ENCODE data around the gene SH3GL1.
A peak's percentile ranks its signal among the peaks of the same experiment; 100 is the strongest.

The SH3GL1 gene

DNA sequence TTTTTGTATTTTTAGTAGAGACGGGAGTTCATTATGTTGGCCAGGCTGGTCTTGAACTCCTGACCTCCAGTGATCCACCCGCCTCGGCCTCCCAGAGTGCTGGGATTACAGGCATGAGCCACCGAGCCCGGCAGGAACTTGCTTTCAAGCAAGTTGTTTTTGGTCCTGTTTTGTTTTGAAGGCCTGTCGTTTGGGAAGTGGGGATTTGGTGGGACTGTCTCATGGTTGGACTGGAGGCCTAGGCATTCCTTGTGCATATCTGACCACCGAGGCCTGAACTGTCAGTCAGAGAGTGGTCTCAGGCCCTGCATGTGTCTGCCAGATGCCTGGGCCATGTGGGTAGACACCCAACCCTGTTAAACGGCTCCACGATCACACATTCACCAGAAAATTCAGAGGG, 30.9 kb upstream of the SH3GL1 start:
- peak; percentile 3; the same call in 1 of the 2 replicates for TF ChIP-seq POLR2A (IDR thresholded peaks at IDR 0.05; ENCODE audit: low read depth, low read length)
- no peak for TF ChIP-seq POLR2AphosphoS5 (IDR thresholded peaks at IDR 0.05; ENCODE audit: low read depth, low read length)
- TF ChIP-seq TAF1 (IDR thresholded peaks at IDR 0.05; ENCODE audit: borderline replicate concordance, low read depth, low read length) = no peak
- no peak for FAIRE-seq
- DNase-seq (ENCODE audit: insufficient read length) = no peak

DNA sequence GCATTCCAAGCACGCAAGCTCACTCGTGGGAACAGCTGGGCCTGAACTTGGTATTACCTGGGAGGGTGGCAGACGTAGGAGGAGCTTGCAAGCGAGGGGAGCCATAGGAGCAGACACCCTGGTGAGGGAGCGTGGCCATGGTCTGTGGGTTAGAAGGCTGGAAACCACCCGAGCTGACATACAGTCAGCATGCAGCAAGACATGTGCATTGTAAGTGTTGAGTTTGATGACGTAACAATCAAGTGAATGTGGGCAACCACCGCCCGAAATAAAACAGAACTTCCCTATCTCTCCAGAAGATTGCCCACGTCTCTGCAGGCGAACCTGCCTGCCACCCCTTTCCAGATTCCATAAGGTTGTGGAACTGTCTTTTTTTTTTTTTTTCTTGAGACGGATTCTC, 30.4 kb upstream of the SH3GL1 start:
- DNase-seq (ENCODE audit: insufficient read length) (no peak), FAIRE-seq (peak; percentile 62)

DNA sequence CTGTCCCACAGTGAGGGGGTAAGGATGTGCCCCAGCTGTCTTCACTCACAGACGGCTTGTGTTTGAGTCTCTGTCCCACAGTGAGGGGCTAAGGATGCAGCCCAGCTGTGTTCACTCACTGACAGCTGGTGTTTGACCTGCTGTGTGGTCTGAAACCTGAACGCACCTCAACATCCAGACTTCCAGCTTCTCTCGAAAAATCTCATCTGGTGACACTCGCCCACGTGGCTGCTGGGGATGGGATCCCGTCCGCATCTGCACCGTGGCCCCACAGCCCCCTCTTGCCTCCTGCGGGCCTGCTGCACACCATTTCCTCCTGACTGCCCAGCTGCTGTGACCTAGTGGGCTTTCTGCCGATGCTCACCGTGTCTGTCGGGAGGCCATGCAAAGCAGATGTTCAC, 29.4 kb upstream of the SH3GL1 start:
- TF ChIP-seq POLR2AphosphoS5 (IDR thresholded peaks at IDR 0.05; ENCODE audit: low read depth, low read length) (no peak), TAF1 (IDR thresholded peaks at IDR 0.05; ENCODE audit: borderline replicate concordance, low read depth, low read length) (no peak), POLR2A (IDR thresholded peaks at IDR 0.05; ENCODE audit: low read depth, low read length) (no peak)
- FAIRE-seq = no peak
- DNase-seq (ENCODE audit: insufficient read length) = no peak

More for the DNA sequence above, 30.4 kb upstream of the SH3GL1 start:
- TF ChIP-seq POLR2AphosphoS5 (IDR thresholded peaks at IDR 0.05; ENCODE audit: low read depth, low read length) (no peak), TAF1 (IDR thresholded peaks at IDR 0.05; ENCODE audit: borderline replicate concordance, low read depth, low read length) (no peak), POLR2A (IDR thresholded peaks at IDR 0.05; ENCODE audit: low read depth, low read length) (no peak)

DNA sequence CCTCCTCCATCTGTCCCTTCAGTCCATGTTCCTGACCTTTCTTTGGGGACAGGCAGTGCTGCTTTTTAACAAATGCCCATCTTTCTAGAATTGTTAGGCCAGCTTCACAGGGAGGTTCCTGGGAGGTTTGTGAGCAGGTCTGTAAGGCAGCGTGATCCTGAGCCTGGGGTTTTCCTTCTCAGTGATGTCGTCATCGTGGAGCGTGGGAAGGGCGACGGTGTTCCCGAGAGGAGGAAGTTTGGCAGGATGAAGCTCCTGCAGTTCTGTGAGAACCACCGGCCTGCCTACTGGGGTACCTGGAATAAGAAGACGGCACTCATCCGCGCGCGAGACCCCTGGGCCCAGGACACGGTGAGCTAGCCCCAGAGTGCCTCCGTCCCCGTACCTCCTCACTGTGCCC, 28.9 kb upstream of the SH3GL1 start:
- FAIRE-seq = no peak

DNA sequence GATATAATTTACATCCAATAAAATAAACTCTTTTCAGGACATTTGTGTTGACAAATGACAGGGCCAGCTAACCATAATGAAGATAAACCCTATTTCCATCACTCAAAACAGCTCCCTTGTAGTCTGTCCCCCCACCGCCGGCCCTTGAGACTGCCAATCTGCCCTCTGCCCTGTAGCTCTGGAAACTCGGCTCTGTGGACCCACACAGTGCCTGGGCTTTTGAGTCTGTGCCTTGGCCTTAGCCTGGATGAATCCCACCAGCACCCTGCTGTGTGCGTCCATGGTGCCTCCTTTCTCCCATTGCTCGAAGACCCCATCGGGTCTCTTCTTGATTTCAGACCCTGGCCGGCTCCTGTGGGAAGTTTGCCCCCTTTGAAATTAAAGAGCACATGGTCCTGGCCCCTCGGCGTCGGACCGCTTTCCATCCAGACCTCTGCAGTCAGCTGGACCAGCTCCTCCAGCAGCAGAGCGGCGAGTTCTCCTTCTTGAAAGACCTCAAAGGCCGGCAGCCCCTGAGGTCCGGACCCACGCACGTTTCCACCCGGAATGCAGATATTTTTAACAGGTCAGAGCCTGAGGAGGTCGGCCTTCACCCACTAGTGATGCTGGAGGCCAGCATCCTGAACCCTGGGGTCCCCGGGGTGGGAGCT, 28.1 kb upstream of the SH3GL1 start:
- FAIRE-seq (no peak), DNase-seq (ENCODE audit: insufficient read length) (no peak)
- TF ChIP-seq TAF1 (IDR thresholded peaks at IDR 0.05; ENCODE audit: borderline replicate concordance, low read depth, low read length) (no peak), POLR2AphosphoS5 (IDR thresholded peaks at IDR 0.05; ENCODE audit: low read depth, low read length) (no peak; the same call in 1 of the 2 replicates), POLR2A (IDR thresholded peaks at IDR 0.05; ENCODE audit: low read depth, low read length) (no peak)

More for the DNA sequence above, 28.9 kb upstream of the SH3GL1 start:
- no peak for TF ChIP-seq POLR2AphosphoS5 (IDR thresholded peaks at IDR 0.05; ENCODE audit: low read depth, low read length)
- no peak for TF ChIP-seq POLR2A (IDR thresholded peaks at IDR 0.05; ENCODE audit: low read depth, low read length)
- no peak for TF ChIP-seq TAF1 (IDR thresholded peaks at IDR 0.05; ENCODE audit: borderline replicate concordance, low read depth, low read length)
- no peak for DNase-seq (ENCODE audit: insufficient read length)

DNA sequence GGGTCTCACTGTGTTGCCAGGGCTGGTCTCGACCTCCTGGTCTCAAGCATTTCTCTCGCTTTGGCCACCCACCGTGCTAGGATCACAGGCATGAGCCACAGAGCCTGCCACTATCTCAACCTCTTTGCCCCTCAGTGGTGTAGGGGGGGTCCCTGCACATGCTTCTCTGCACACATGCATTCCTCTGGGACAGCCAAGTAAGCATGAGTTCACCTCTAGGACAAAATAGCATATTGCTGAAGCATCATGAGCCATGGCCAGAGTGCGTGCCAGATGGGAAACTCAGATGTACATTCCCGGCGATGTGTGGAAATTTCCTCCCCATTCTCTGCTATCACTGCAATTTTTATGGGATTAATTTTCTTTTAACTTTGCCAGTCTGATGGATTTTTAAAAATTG, 25.2 kb upstream of the SH3GL1 start:
- DNase-seq (ENCODE audit: insufficient read length) (no peak), FAIRE-seq (no peak)

DNA sequence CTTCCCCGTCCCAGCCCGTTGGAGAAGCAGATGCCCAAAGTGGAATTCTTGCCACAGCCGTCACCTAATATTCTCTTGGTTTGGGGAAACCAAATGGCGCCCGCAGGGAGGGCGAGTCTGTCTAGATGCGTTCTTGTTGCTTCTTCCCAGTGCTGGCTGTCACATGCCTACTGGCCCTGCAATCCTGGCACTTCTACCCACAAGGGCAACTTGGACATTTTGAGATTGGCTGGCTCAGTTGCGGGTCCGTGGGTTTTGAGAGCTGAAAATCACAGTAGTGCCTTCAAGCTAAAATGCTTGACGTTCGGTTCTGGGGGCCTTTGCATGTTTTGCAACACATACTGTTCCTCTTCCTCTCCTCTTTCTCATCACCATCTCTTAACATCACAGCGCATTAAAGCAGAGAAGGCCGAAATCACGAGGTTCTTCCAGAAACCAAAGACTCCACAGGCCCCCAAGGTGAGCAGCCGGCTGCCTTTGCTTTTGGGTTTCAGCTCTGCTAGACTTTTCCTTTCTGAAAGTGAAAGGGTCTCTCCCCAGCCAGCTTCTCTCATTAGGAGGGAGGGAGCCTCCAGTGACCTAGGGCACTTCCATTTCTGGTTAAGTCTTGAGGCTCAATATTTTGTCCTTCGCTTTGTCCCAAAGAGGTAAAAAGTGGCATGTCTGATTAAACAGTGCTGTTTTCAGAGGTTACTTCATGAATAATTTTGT, 23.2 kb upstream of the SH3GL1 start:
- FAIRE-seq = no peak
- no peak for DNase-seq (ENCODE audit: insufficient read length)
- TF ChIP-seq POLR2A (IDR thresholded peaks at IDR 0.05; ENCODE audit: low read depth, low read length) = no peak
- no peak for TF ChIP-seq TAF1 (IDR thresholded peaks at IDR 0.05; ENCODE audit: borderline replicate concordance, low read depth, low read length)
- TF ChIP-seq POLR2AphosphoS5 (IDR thresholded peaks at IDR 0.05; ENCODE audit: low read depth, low read length) = no peak

More for the DNA sequence above, 25.2 kb upstream of the SH3GL1 start:
- TF ChIP-seq TAF1 (IDR thresholded peaks at IDR 0.05; ENCODE audit: borderline replicate concordance, low read depth, low read length) (no peak), POLR2A (IDR thresholded peaks at IDR 0.05; ENCODE audit: low read depth, low read length) (no peak), POLR2AphosphoS5 (IDR thresholded peaks at IDR 0.05; ENCODE audit: low read depth, low read length) (no peak)

DNA sequence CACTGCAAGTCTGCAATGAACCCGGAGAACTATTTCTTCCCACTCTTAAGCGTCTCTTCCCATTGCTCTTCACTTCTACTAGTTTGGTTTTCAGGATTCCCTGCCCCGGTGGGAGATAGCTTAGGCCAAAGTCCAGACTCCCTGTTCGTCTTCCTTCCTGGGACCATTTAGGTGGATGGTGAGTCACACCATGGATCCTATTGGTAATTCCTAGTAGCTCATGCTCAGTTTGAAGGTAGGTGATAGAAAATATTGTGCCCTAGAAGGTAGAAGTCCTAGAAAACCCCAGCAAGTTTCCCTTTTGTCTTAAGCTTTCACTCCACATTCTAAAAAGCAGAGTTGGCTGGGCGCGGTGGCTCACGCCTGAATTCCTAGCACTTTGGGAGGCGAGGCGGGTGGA, 15.9 kb upstream of the SH3GL1 start:
- DNase-seq (ENCODE audit: insufficient read length) = no peak
- no peak for FAIRE-seq
- TF ChIP-seq POLR2A (IDR thresholded peaks at IDR 0.05; ENCODE audit: low read depth, low read length) (no peak), POLR2AphosphoS5 (IDR thresholded peaks at IDR 0.05; ENCODE audit: low read depth, low read length) (no peak)

DNA sequence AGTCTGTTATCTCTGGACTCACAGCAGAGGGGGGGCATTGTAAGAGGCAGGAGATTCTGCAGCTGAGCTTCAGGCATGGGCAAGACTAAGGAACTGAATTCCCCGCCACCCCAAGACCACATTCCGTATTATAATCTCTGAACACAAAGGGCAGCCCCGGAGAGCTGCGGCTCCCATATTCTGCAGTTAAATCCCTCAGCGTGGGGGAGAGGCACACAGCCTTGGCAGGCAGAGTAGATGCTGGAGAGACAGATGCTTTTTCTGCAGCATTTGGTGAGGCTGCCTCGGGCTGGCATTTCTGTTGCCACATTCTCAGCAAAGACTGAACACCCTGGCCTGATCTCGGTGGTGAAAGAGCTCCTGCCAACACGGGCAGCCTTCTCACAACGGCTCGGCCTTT, 15.0 kb upstream of the SH3GL1 start:
- TF ChIP-seq TAF1 (IDR thresholded peaks at IDR 0.05; ENCODE audit: borderline replicate concordance, low read depth, low read length) (no peak), POLR2A (IDR thresholded peaks at IDR 0.05; ENCODE audit: low read depth, low read length) (no peak), POLR2AphosphoS5 (IDR thresholded peaks at IDR 0.05; ENCODE audit: low read depth, low read length) (no peak)
- FAIRE-seq (no peak), DNase-seq (ENCODE audit: insufficient read length) (no peak)

DNA sequence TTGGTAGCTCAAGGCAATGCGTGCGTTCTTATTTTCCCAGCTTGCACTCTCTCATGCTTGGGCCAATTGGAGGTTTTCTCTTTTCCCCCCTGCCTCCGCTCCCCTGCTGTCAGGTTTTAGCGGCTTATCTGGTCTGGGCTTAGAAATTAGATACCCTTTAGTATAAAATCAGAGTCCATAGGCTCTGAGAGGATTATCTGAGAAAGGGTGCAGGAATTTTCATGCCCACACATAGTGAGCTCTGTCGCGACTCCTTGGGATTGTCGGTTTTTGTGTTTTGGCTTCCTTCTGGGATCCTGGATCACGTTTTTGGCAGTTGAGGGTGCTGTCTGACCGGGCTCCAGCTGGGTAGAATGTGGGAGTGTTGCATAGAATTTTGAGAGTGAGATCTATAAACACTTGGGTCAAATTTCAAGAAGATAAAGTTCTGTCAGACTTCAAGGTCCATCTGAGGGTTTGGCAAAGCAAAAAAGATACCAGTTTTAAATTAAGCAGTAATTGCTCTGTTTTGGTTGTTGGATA, 14.5 kb upstream of the SH3GL1 start:
- FAIRE-seq (no peak), DNase-seq (ENCODE audit: insufficient read length) (no peak)
- TF ChIP-seq TAF1 (IDR thresholded peaks at IDR 0.05; ENCODE audit: borderline replicate concordance, low read depth, low read length) (no peak), POLR2A (IDR thresholded peaks at IDR 0.05; ENCODE audit: low read depth, low read length) (no peak), POLR2AphosphoS5 (IDR thresholded peaks at IDR 0.05; ENCODE audit: low read depth, low read length) (no peak)

DNA sequence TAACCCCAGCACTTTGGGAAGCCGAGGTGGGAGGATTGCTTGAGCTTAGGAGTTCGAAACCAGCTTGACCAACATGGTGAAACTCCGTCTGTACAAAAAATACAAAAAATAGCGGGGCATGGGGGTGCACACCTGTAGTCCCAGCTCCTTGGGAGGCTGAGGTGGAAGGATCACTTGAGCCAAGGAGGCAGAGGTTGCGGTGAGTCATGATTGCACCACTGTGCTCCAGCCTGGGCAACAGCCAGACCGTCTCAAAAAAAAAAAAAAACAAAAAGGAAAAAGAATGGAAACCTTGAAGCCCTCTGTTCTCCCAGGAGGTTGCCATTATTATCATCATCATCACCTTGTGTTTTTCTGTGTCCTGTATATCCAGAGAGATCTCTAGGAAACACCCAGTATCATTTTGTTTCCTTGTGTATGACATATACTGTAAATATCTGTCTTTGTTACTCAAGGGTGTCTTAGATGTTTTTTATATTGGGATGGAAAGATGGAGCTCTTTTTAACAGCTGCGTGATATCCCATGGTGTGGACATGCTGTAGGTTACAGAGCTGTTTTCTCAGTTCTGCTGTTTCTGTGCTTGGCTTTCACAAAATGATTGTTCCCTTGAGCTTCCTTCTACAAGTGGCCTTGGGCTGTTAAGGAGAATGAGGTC, 13.9 kb upstream of the SH3GL1 start:
- no peak for DNase-seq (ENCODE audit: insufficient read length)
- no peak for FAIRE-seq
- TF ChIP-seq TAF1 (IDR thresholded peaks at IDR 0.05; ENCODE audit: borderline replicate concordance, low read depth, low read length) = no peak
- no peak; the same call in 1 of the 2 replicates for TF ChIP-seq POLR2A (IDR thresholded peaks at IDR 0.05; ENCODE audit: low read depth, low read length)
- TF ChIP-seq POLR2AphosphoS5 (IDR thresholded peaks at IDR 0.05; ENCODE audit: low read depth, low read length) = no peak
